Transverse colon (tissue), 4 donors: Measurements from ENCODE around the gene ARHGAP32. TPM values are rescaled to one million over a fixed set of nuclear protein-coding genes. Genes with fewer than 3 reads are reported as not detected.
"Not testable (repeated sequence)": the region's sequence is repeated elsewhere in the genome, so short reads cannot be mapped to it uniquely, and the experiment has no call there.

Experiments
- DNase-seq: peaks from one replicate; pipeline ENCODE4 v3.0.0-alpha.2; 2019
- H3K27ac ChIP-seq, 4 donors: fragments of 200-600 bp; sonication (generic); 2 replicates each; pipeline ENCODE4 v1.5.1; 2016 to 2018; ENCODE audit warnings: inconsistent platforms in 4 of 4
- H3K27me3 ChIP-seq: fragments of 200-600 bp; sonication (generic); 2 replicates; pipeline ENCODE4 v1.5.1; 2017; ENCODE audit warnings: inconsistent platforms
- H3K36me3 ChIP-seq, 4 donors: fragments of 200-600 bp; sonication (generic); 2 replicates each; pipeline ENCODE4 v1.5.1; 2017 to 2019; ENCODE audit warnings: inconsistent platforms in 4 of 4
- H3K4me1 ChIP-seq, 4 donors: fragments of 200-600 bp; sonication (generic); 2 replicates each; pipeline ENCODE4 v1.5.1; 2017 to 2020; ENCODE audit warnings: inconsistent platforms in 4 of 4
- H3K4me3 ChIP-seq, 4 donors: fragments of 200-600 bp; sonication (generic); 1 replicate in 1 of 4; 2 replicates in 3 of 4; pipeline versions ENCODE4 v1.5.1 to v1.6.1; 2017 to 2019; ENCODE audit warnings: inconsistent platforms in 4 of 4
- H3K9me3 ChIP-seq, 2 donors: fragments of 200-600 bp; sonication (generic); 2 replicates each; pipeline ENCODE4 v1.5.1; 2017 to 2019; ENCODE audit warnings: inconsistent platforms in 2 of 2
- EP300 ChIP-seq: sonication (generic); formaldehyde crosslinking; IDR thresholded peaks from one replicate; pipeline ENCODE4 v1.6.1; 2017; ENCODE audit warnings: antibody characterized with exemption, low read depth
- POLR2A ChIP-seq: fragments of 450-650 bp; IDR thresholded peaks from one replicate; pipeline ENCODE4 v1.6.1; 2016; ENCODE audit warnings: antibody characterized with exemption, mild to moderate bottlenecking, moderate library complexity
- POLR2AphosphoS5 ChIP-seq, 3 donors: sonication (generic); formaldehyde crosslinking; IDR thresholded peaks; one replicate each; pipeline ENCODE4 v1.6.1; 2016; ENCODE audit warnings: antibody characterized with exemption in 3 of 3
- WGBS, 2 donors: methylation state at CpG; one replicate each; pipeline ENCODE4 v1.1.5; 2018; ENCODE audit warnings: low coverage in 1 of 2; 5-methylcytosine and 5-hydroxymethylcytosine counted together
- in situ Hi-C, 4 donors: fragments of 200-750 bp; cut with MboI; loops; one replicate each; pipeline versions ENCODE4 v1.15.0 to v1.15.1; 2017; ENCODE audit warnings: low sequenced_read_pairs in 3 of 4, low pct_ligation_motif_present in 1 of 4, low pct_unique_long_range_greater_than_20kb in 1 of 4
- intact Hi-C: fragments of 100-400 bp; cut with DNase I; formaldehyde crosslinking; loops from one replicate; pipeline ENCODE4 v1.15.1; 2023; ENCODE audit warnings: low total_unique reads
- total RNA-seq, 4 donors: library from RNA; depleted of rRNA; stranded (reverse); fragments of >200 nt; gene quantifications; one replicate each; pipeline ENCODE4 v1.1.0, GENCODE V29; 2016
- TF ChIP-seq, protein P1 (sequence below), 5 experiments: fragments of 200-600 bp in 3 of 5; fragments of 450-650 bp in 2 of 5; sonication (generic) in 3 of 5; IDR thresholded peaks; 1 replicate in 2 of 5; 2 replicates in 3 of 5; pipeline ENCODE4 v1.5.1; 2016 to 2017; ENCODE audit warnings: antibody characterized with exemption in 5 of 5, inconsistent platforms in 3 of 5, mild to moderate bottlenecking in 2 of 5, moderate library complexity in 1 of 5

Gene ARHGAP32
- total RNA-seq, 4 donors from 2014 or later, result 66.9 to 86.9 (median 74.8) TPM

DNA sequence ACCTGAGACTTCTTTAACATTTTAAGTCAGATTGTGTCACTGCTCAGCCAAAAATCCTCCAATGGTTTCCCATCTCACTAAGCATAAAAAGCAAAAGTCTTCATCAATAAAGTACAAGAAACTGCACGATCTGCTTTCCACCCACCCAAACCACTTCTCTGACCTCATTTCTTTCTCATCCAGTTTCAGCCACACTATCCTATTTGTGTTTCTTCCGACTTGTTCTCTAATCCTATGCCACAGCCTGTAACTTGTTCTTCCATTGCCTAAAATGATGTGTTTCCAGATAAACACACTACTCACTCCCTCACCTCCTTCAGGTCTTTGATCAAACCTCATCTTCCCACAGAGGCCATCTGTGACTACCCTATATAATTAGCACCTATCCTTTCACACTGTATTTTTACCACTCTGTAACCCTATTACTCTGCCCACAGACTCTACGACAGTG, 28.4 kb downstream of the ARHGAP32 start:
- intact Hi-C loops (no loop called here), in situ Hi-C loops (no loop called here)
- H3K36me3 ChIP-seq, result peaks cover 0 to 9% (median 2%) of the 10 kb centered on the region in 4 donors
- no peak for DNase-seq
- H3K9me3 ChIP-seq, result peaks cover 3 to 7% of the 10 kb centered on the region in 2 donors
- no peaks in the 10 kb centered on the region for H3K27me3 ChIP-seq
- H3K27ac ChIP-seq, result no peak overlapping the region
- H3K4me1 ChIP-seq, result no peaks in the 10 kb centered on the region
- no peak for TF ChIP-seq EP300
- WGBS, 2 donors, result 79 to 89% methylated on average over 3 of the region's 3 CpGs
- no peak overlapping the region for H3K4me3 ChIP-seq

DNA sequence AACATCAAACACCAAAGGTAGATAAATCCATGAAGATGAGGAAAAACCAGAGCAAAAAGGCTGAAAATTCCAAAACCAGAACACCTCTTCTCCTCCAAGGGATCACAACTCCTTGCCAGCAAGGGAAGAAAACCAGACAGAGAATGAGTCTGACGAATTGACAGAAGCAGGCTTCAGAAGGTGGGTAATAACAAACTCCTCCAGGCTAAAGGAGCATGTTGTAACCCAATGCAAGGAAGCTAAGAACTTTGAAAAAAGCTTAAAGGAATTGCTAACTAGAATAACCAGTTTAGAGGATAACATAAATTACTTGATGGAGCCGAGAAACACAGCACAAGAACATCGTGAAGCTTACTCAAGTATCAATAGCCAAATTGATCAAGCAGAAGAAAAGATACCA, 35.0 kb downstream of the ARHGAP32 start:
- in situ Hi-C loops, H3K27ac ChIP-seq, H3K27me3 ChIP-seq, H3K4me3 ChIP-seq, H3K4me1 ChIP-seq, DNase-seq, H3K36me3 ChIP-seq, intact Hi-C loops: not testable (repeated sequence)
- WGBS, 2 donors, result 83 to 90% methylated on average over 3 of the region's 3 CpGs
- peaks cover 3 to 11% of the 10 kb centered on the region in 2 donors for H3K9me3 ChIP-seq

DNA sequence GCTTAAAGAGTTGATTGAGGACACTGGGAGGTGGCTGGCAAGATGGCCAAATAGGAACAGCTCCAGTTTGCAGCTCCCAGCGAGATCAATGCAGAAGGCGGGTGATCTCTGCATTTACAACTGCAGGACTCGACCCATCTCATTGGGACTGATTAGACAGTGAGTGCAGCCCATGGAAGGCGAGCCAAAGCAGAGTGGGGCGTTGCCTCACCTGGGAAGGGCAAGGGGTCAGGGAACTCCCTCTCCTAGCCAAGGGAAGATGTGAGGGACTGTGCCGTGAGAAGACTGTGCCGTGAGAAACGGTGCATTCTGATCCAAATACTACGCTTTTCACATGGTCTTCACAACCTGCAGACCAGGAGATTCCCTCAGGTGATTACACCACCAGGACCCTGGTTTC, 36.4 kb downstream of the ARHGAP32 start:
- H3K9me3 ChIP-seq, result peaks cover 5 to 11% of the 10 kb centered on the region in 2 donors
- no peak overlapping the region for H3K27ac ChIP-seq
- H3K4me1 ChIP-seq, result no peaks in the 10 kb centered on the region
- H3K27me3 ChIP-seq, result no peaks in the 10 kb centered on the region
- 86 to 100% methylated on average over 1 to 9 of the region's 9 CpGs for WGBS, 2 donors
- in situ Hi-C loops (no loop called here), intact Hi-C loops (no loop called here)
- no peaks in the 10 kb centered on the region for H3K36me3 ChIP-seq
- no peak overlapping the region for H3K4me3 ChIP-seq
- DNase-seq, result no peak
- TF ChIP-seq EP300, result no peak

DNA sequence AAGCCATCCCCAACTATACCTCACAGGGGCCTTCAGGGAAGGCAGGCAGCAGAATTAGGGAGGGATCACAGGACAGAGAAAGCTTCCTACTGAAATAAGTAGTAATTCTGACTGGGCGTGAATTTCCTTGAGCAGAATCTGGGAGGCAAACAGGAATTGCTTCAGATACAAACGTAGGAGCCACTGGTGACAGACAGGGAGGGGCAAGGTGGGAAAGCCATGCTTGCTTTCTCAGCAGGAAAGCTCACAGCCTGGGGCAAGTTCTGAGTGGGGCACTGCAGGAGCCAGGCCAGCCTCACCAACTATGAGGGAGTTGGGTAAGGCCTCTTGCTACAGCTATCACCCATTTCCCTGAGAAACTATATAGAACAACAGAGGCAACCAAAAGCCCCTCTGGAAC, 43.6 kb downstream of the ARHGAP32 start:
- in situ Hi-C loops, result no loop called here
- DNase-seq, result no peak
- TF ChIP-seq EP300 (no peak), POLR2A (no peak), POLR2AphosphoS5 (IDR thresholded peaks at IDR 0.05) (no peak)
- TF ChIP-seq, protein P1, sequence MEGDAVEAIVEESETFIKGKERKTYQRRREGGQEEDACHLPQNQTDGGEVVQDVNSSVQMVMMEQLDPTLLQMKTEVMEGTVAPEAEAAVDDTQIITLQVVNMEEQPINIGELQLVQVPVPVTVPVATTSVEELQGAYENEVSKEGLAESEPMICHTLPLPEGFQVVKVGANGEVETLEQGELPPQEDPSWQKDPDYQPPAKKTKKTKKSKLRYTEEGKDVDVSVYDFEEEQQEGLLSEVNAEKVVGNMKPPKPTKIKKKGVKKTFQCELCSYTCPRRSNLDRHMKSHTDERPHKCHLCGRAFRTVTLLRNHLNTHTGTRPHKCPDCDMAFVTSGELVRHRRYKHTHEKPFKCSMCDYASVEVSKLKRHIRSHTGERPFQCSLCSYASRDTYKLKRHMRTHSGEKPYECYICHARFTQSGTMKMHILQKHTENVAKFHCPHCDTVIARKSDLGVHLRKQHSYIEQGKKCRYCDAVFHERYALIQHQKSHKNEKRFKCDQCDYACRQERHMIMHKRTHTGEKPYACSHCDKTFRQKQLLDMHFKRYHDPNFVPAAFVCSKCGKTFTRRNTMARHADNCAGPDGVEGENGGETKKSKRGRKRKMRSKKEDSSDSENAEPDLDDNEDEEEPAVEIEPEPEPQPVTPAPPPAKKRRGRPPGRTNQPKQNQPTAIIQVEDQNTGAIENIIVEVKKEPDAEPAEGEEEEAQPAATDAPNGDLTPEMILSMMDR (IDR thresholded peaks at IDR 0.05), result no peak
- WGBS, 2 donors, result 44% methylated on average over 2 of the region's 2 CpGs; no CpG with 5 or more reads in 1 of the 2 donors
- peaks cover 0 to 12% (median 2%) of the 10 kb centered on the region in 4 donors for H3K4me1 ChIP-seq
- no peaks in the 10 kb centered on the region for H3K36me3 ChIP-seq
- H3K27me3 ChIP-seq, result no peaks in the 10 kb centered on the region
- no peak overlapping the region for H3K27ac ChIP-seq
- intact Hi-C loops, result no loop called here
- peaks cover 7 to 8% of the 10 kb centered on the region in 2 donors for H3K9me3 ChIP-seq
- no peak overlapping the region for H3K4me3 ChIP-seq

DNA sequence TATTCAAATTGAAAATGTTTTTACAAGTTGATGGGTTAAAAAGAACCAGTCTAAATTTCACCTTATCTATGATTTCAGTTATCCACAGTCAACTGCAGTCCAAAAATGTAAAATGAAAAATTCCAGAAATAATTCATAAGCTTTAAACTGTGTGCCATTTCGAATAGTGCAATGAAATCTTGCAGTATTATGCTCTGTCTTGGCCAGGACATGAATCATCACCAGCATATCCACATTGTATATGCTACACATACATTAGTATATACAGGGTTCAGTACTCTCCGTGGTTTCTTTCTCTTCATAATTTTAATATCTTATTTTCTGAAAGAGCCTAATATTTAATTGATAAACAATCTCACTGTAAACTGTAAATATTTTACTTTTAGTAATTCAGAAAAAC, 45.9 kb downstream of the ARHGAP32 start:
- Histone ChIP-seq H3K4me3 (no peak overlapping the region), H3K27ac (no peak overlapping the region), H3K4me1 (peaks cover 0 to 31% (median 7%) of the 10 kb centered on the region in 4 donors), H3K36me3 (no peaks in the 10 kb centered on the region), H3K27me3 (no peaks in the 10 kb centered on the region), H3K9me3 (peaks cover 0 to 7% of the 10 kb centered on the region in 2 donors)
- intact Hi-C loops (no loop called here), in situ Hi-C loops (no loop called here)
- TF ChIP-seq, protein P1 (IDR thresholded peaks at IDR 0.05), result no peak
- TF ChIP-seq POLR2AphosphoS5 (IDR thresholded peaks at IDR 0.05) (no peak), POLR2A (no peak), EP300 (no peak)
- 65 to 67% methylated on average over 2 of the region's 2 CpGs for WGBS, 2 donors
- no peak for DNase-seq

DNA sequence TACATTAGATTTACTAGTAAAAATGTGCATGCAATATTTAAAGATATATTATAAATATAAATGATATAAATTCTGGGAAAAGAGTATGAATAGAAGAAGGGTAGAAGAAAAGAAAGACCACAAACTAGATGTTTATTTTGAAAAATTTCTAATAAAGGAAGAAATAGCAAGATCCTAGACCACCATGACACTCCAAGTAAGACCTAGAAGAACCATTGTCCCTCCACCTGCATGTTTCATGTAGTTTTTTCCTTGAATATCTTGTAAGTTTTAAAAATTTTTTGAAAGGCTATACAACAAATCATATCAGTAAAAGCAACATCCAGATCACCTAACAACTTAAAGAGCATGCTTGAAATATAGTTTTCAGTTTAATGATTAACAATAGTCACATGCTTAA, 46.8 kb downstream of the ARHGAP32 start:
- TF ChIP-seq POLR2AphosphoS5 (IDR thresholded peaks at IDR 0.05) (no peak), POLR2A (no peak), EP300 (no peak)
- TF ChIP-seq, protein P1 (IDR thresholded peaks at IDR 0.05), result no peak
- intact Hi-C loops, result no loop called here
- no peak overlapping the region for H3K4me3 ChIP-seq
- in situ Hi-C loops, result no loop called here
- no peaks in the 10 kb centered on the region for H3K27me3 ChIP-seq
- H3K36me3 ChIP-seq, result no peaks in the 10 kb centered on the region
- H3K27ac ChIP-seq, result no peak overlapping the region
- no peak for DNase-seq
- peaks cover 0 to under 1% of the 10 kb centered on the region in 2 donors for H3K9me3 ChIP-seq
- peaks cover 0 to 33% (median 7%) of the 10 kb centered on the region in 4 donors for H3K4me1 ChIP-seq
